ENCODE measurements around the gene PRR12.

DNA sequence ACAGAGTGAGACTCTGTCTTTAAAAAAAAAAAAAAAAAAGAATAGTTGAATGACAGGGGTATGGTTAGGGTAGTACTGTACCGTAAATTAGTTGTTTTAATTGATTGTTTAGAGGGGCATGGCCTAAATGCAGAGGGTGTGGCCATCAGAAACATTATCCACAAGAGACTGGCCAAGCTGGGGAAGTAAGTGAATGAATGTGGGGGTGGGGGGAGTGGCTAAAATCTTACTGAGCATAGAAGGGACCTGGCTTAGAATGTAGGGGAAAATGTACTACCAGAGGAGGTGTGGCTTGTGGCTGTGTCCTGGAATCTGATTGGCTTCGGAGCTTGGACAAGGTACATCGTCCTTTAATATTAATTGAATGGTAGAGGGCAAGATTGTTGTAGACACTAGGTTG is 78.5 kb downstream of the PRR12 start:
- no peak for TF ChIP-seq POLR2A (IDR thresholded peaks at IDR 0.05)
- TF ChIP-seq, protein P1, sequence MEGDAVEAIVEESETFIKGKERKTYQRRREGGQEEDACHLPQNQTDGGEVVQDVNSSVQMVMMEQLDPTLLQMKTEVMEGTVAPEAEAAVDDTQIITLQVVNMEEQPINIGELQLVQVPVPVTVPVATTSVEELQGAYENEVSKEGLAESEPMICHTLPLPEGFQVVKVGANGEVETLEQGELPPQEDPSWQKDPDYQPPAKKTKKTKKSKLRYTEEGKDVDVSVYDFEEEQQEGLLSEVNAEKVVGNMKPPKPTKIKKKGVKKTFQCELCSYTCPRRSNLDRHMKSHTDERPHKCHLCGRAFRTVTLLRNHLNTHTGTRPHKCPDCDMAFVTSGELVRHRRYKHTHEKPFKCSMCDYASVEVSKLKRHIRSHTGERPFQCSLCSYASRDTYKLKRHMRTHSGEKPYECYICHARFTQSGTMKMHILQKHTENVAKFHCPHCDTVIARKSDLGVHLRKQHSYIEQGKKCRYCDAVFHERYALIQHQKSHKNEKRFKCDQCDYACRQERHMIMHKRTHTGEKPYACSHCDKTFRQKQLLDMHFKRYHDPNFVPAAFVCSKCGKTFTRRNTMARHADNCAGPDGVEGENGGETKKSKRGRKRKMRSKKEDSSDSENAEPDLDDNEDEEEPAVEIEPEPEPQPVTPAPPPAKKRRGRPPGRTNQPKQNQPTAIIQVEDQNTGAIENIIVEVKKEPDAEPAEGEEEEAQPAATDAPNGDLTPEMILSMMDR (IDR thresholded peaks at IDR 0.05), result no peak
